Esophagus (tissue), 2 donors: ENCODE data around the gene TPRG1. TPM values are rescaled to one million over a fixed set of nuclear protein-coding genes. Genes with fewer than 3 reads are reported as not detected.
"Not testable (repeated sequence)": the region's sequence is repeated elsewhere in the genome, so short reads cannot be mapped to it uniquely, and the experiment has no call there.

Experiments
- H3K27ac ChIP-seq, 2 donors: one replicate each; pipeline ENCODE4 v1.5.1; 2013; ENCODE audit warnings: low read depth in 2 of 2, mild to moderate bottlenecking in 2 of 2, inconsistent platforms in 1 of 2, low read length in 1 of 2, moderate library complexity in 1 of 2
- H3K27me3 ChIP-seq, 2 donors: one replicate each; pipeline ENCODE4 v1.6.1; 2013; ENCODE audit warnings: low read length in 2 of 2, control low read depth in 1 of 2, mild to moderate bottlenecking in 1 of 2; ENCODE audit not compliant: insufficient read depth in 2 of 2, control insufficient read depth in 1 of 2
- H3K36me3 ChIP-seq, 2 donors: one replicate each; pipeline ENCODE4 v1.6.1; 2013; ENCODE audit warnings: low read length in 1 of 2; ENCODE audit not compliant: control insufficient read depth in 2 of 2, insufficient read depth in 2 of 2
- H3K4me1 ChIP-seq, 2 donors: one replicate each; pipeline ENCODE4 v1.6.1; 2013; ENCODE audit warnings: low read length in 1 of 2; ENCODE audit not compliant: control insufficient read depth in 2 of 2, insufficient read depth in 2 of 2
- H3K4me3 ChIP-seq, 2 donors: one replicate each; pipeline ENCODE4 v1.5.1; 2013; ENCODE audit warnings: low read length in 2 of 2, mild to moderate bottlenecking in 2 of 2, low read depth in 1 of 2, moderate library complexity in 1 of 2
- H3K9me3 ChIP-seq, 2 donors: one replicate each; pipeline ENCODE4 v1.6.1; 2013; ENCODE audit warnings: mild to moderate bottlenecking in 2 of 2, low read depth in 1 of 2, low read length in 1 of 2, moderate library complexity in 1 of 2; ENCODE audit not compliant: control insufficient read depth in 2 of 2, insufficient read depth in 1 of 2
- WGBS, 2 donors: extraction: QIAGEN DNeasy Blood & Tissue Kit; methylation state at CpG; one replicate each; pipeline ENCODE4 v1.1.7; 2013; 5-methylcytosine and 5-hydroxymethylcytosine counted together
- polyA plus RNA-seq, 2 donors: library from polyadenylated mRNA; stranded (reverse); fragments of 200-250 nt; gene quantifications; one replicate each; pipeline ENCODE4 v1.2.3, GENCODE V29; 2013
- donor health status: healthy with polysubstance abuse.
- donor health status: Bipolar disorder and iron deficiency.

The TPRG1 gene
- polyA plus RNA-seq, 2 donors: 50.3 to 61.0 TPM

- H3K9me3 ChIP-seq: no peaks in the 10 kb centered on the region
- H3K4me3 ChIP-seq: no peak overlapping the region
- no peak overlapping the region for H3K27ac ChIP-seq
- H3K4me1 ChIP-seq: no peaks in the 10 kb centered on the region
- H3K36me3 ChIP-seq: no peaks in the 10 kb centered on the region
- no peaks in the 10 kb centered on the region for H3K27me3 ChIP-seq
- WGBS, 2 donors: 55 to 59% methylated on average over 6 of the region's 6 CpGs
These were observed 144.7 kb downstream of the TPRG1 start for GRCh38 chr3:189316296-189317019.

- 90 to 92% methylated on average over 3 of the region's 3 CpGs for WGBS, 2 donors
- H3K4me1 ChIP-seq: no peaks in the 10 kb centered on the region
- H3K36me3 ChIP-seq: no peaks in the 10 kb centered on the region
- H3K9me3 ChIP-seq: no peaks in the 10 kb centered on the region
- H3K27ac ChIP-seq: no peak overlapping the region
- no peak overlapping the region for H3K4me3 ChIP-seq
- H3K27me3 ChIP-seq: no peaks in the 10 kb centered on the region
These were observed 146.1 kb downstream of the TPRG1 start for GRCh38 chr3:189317911-189318310.

GRCh38 chr3:189320511-189320910 lies 148.7 kb downstream of the TPRG1 start:
- H3K27ac ChIP-seq: no peak overlapping the region
- H3K27me3 ChIP-seq: no peaks in the 10 kb centered on the region
- no peak overlapping the region for H3K4me3 ChIP-seq
- WGBS, 2 donors: 73 to 80% methylated on average over 3 of the region's 3 CpGs
- no peaks in the 10 kb centered on the region for H3K9me3 ChIP-seq
- peaks cover 0 to 2% of the 10 kb centered on the region in 2 donors for H3K4me1 ChIP-seq
- no peaks in the 10 kb centered on the region for H3K36me3 ChIP-seq

- Histone ChIP-seq H3K9me3 (no peaks in the 10 kb centered on the region), H3K36me3 (no peaks in the 10 kb centered on the region), H3K4me3 (no peak overlapping the region), H3K27me3 (no peaks in the 10 kb centered on the region), H3K27ac (no peak overlapping the region), H3K4me1 (peaks cover 0 to 3% of the 10 kb centered on the region in 2 donors)
- WGBS, 2 donors: 40 to 47% methylated on average over 4 of the region's 4 CpGs
These were observed 150.6 kb downstream of the TPRG1 start for GRCh38 chr3:189322339-189322738.

- Histone ChIP-seq H3K36me3 (no peaks in the 10 kb centered on the region), H3K9me3 (no peaks in the 10 kb centered on the region), H3K4me1 (peaks cover 0 to 3% of the 10 kb centered on the region in 2 donors), H3K27ac (peak overlapping the region; percentile 16 to 64), H3K27me3 (no peaks in the 10 kb centered on the region), H3K4me3 (no peak overlapping the region)
- WGBS, 2 donors: 24 to 26% methylated on average over 5 of the region's 5 CpGs
These were observed 152.9 kb downstream of the TPRG1 start for GRCh38 chr3:189324538-189325138.

DNA sequence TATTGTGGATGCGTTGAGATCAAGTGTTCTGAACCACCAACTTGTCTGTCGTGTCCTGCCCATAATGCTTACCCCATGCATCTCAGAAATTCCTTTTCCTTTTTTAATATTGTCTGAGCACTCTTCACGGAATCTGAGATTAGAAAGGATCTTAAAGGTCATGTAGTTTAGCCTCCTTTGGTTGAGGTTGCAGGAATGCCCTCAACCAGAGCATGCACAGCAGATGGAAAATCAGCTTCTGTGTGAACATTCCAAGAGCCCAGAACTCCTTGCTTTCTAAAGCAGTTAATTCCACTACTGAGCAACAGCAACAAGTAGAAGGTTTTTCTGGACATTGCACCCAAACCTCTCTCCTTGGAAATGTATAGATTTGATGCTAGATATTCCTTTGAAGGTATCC lies 153.7 kb downstream of the TPRG1 start:
- no peaks in the 10 kb centered on the region for H3K27me3 ChIP-seq
- H3K4me3 ChIP-seq: no peak overlapping the region
- H3K27ac ChIP-seq: peak overlapping the region in 1 of 2 donors; percentile 64
- H3K36me3 ChIP-seq: no peaks in the 10 kb centered on the region
- H3K4me1 ChIP-seq: peaks cover 0 to 3% of the 10 kb centered on the region in 2 donors
- H3K9me3 ChIP-seq: no peaks in the 10 kb centered on the region
- WGBS, 2 donors: 63 to 65% methylated on average over 3 of the region's 3 CpGs

DNA sequence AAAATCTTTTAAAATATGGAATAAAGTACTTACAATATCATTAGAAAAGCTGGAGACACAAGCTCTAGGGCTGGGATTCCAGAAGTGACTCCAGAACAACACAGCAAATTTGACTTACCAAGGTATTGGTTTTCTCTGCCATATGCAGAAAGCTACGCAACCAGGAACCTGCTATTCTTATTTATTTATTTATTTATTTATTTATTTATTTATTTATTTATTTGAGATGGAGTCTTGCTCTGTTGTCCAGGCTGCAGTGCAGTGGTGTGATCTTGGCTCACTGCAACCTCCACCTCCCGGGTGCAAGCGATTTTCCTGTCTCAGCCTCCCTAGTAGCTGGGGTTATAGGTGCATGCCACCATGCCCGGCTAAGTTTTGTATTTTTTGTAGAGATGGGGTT lies 157.9 kb downstream of the TPRG1 start:
- not testable (repeated sequence) for H3K4me3 ChIP-seq, H3K9me3 ChIP-seq, H3K4me1 ChIP-seq, H3K27me3 ChIP-seq, H3K27ac ChIP-seq, H3K36me3 ChIP-seq
- WGBS, 2 donors: 98% methylated on average over 4 of the region's 4 CpGs

DNA sequence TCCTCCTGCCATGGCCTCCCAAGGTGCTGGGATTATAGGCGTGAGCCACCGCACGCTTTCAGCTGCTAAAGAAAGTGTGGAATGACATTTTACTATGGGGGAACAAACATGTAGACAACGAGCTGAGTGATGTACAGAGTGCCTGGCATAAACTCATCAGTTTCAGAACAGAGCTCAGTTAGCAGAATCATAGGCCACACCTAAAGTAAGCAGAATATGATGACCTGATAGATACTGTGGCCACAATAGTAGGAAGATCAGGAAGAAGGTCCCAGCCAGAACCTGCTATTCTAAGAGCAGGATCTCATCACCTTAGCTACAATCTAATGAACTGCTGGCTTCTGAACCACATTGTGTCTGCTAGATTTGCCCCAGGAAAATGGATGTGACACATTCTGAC lies 158.3 kb downstream of the TPRG1 start:
- Histone ChIP-seq H3K4me1 (peaks cover 0 to 4% of the 10 kb centered on the region in 2 donors), H3K36me3 (no peaks in the 10 kb centered on the region), H3K27me3 (no peaks in the 10 kb centered on the region), H3K9me3 (no peaks in the 10 kb centered on the region), H3K4me3 (no peak overlapping the region), H3K27ac (no peak overlapping the region)
- 92 to 95% methylated on average over 4 of the region's 4 CpGs for WGBS, 2 donors

DNA sequence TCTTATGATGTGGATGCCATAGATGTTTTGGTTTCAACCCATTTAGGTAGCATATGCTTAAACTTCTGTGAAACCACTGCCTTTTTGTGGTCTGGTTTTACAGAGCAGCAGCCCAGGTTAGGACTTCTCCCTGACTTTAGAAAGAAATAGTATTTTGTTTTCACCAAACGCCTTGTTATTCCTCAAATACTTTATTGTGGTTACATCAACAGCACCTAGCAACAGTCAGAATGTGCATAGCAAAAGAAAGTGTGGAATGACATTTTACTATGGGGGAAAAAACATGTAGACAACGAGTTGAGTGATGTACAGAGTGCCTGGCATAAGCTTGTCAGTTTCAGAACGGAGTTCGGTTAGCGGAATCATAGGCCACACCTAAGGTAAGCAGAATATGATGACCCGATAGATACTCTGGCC lies 159.2 kb downstream of the TPRG1 start:
- no peak overlapping the region for H3K4me3 ChIP-seq
- no peak overlapping the region for H3K27ac ChIP-seq
- H3K36me3 ChIP-seq: no peaks in the 10 kb centered on the region
- peaks cover 0 to 2% of the 10 kb centered on the region in 2 donors for H3K4me1 ChIP-seq
- 63 to 67% methylated on average over 6 of the region's 6 CpGs for WGBS, 2 donors
- H3K9me3 ChIP-seq: no peaks in the 10 kb centered on the region
- no peaks in the 10 kb centered on the region for H3K27me3 ChIP-seq
